HEK293 (cell line): ENCODE results near the gene ARID3B.
A peak's percentile ranks its signal among the peaks of the same experiment; 100 is the strongest.

ENCODE experiments used
- BCL6B ChIP-seq: fragments of 450-650 bp; formaldehyde crosslinking; IDR thresholded peaks from 2 replicates; pipeline ENCODE4 v1.5.1; 2017; ENCODE audit warnings: missing biosample characterization, missing genetic modification characterization
- MZF1 ChIP-seq: fragments of 450-650 bp; formaldehyde crosslinking; IDR thresholded peaks from 2 replicates; pipeline ENCODE4 v1.5.1; 2017; ENCODE audit warnings: missing biosample characterization, missing genetic modification characterization, borderline replicate concordance
- PRDM4 ChIP-seq: fragments of 450-650 bp; formaldehyde crosslinking; IDR thresholded peaks from 2 replicates; pipeline ENCODE4 v1.5.1; 2017; ENCODE audit warnings: missing biosample characterization, missing genetic modification characterization
- RBAK ChIP-seq: fragments of 450-650 bp; formaldehyde crosslinking; IDR thresholded peaks from 2 replicates; pipeline ENCODE4 v1.5.1; 2016; ENCODE audit warnings: missing biosample characterization, missing genetic modification characterization
- SCRT2 ChIP-seq: fragments of 450-650 bp; formaldehyde crosslinking; IDR thresholded peaks from 2 replicates; pipeline ENCODE4 v1.5.1; 2016; ENCODE audit warnings: missing biosample characterization, missing genetic modification characterization
- TSHZ1 ChIP-seq: fragments of 450-650 bp; formaldehyde crosslinking; IDR thresholded peaks from 2 replicates; pipeline ENCODE4 v1.5.1; 2016; ENCODE audit warnings: missing biosample characterization, missing genetic modification characterization, borderline replicate concordance
- ZBTB17 ChIP-seq: fragments of 450-650 bp; formaldehyde crosslinking; IDR thresholded peaks from 2 replicates; pipeline ENCODE4 v1.5.1; 2016; ENCODE audit warnings: missing biosample characterization, missing genetic modification characterization
- ZBTB8A ChIP-seq: fragments of 450-650 bp; formaldehyde crosslinking; IDR thresholded peaks from 2 replicates; pipeline ENCODE4 v1.5.1; 2016; ENCODE audit warnings: missing biosample characterization, missing genetic modification characterization
- ZFP37 ChIP-seq: fragments of 450-650 bp; formaldehyde crosslinking; IDR thresholded peaks from 2 replicates; pipeline ENCODE4 v1.5.1; 2016; ENCODE audit warnings: missing biosample characterization, missing genetic modification characterization
- ZFP69B ChIP-seq: fragments of 450-650 bp; formaldehyde crosslinking; IDR thresholded peaks from 2 replicates; pipeline ENCODE4 v1.5.1; 2016; ENCODE audit warnings: missing biosample characterization, missing genetic modification characterization
- ZNF140 ChIP-seq: fragments of 450-650 bp; formaldehyde crosslinking; IDR thresholded peaks from 2 replicates; pipeline ENCODE4 v1.5.1; 2016; ENCODE audit warnings: missing biosample characterization, missing genetic modification characterization
- ZNF155 ChIP-seq: fragments of 450-650 bp; formaldehyde crosslinking; IDR thresholded peaks from 2 replicates; pipeline ENCODE4 v1.5.1; 2016; ENCODE audit warnings: missing biosample characterization, missing genetic modification characterization
- ZNF169 ChIP-seq: fragments of 450-650 bp; formaldehyde crosslinking; IDR thresholded peaks from 2 replicates; pipeline ENCODE4 v1.5.1; 2016; ENCODE audit warnings: missing biosample characterization, missing genetic modification characterization
- ZNF202 ChIP-seq: fragments of 450-650 bp; formaldehyde crosslinking; IDR thresholded peaks from 2 replicates; pipeline ENCODE4 v1.5.1; 2016; ENCODE audit warnings: missing biosample characterization, missing genetic modification characterization, borderline replicate concordance
- ZNF211 ChIP-seq: fragments of 450-650 bp; formaldehyde crosslinking; IDR thresholded peaks from 2 replicates; pipeline ENCODE4 v1.5.1; 2016; ENCODE audit warnings: low read depth, missing biosample characterization, missing genetic modification characterization
- ZNF398 ChIP-seq: fragments of 450-650 bp; formaldehyde crosslinking; IDR thresholded peaks from 2 replicates; pipeline ENCODE4 v1.5.1; 2017; ENCODE audit warnings: missing biosample characterization, missing genetic modification characterization
- ZNF48 ChIP-seq: fragments of 450-650 bp; formaldehyde crosslinking; IDR thresholded peaks from 2 replicates; pipeline ENCODE4 v1.5.1; 2016; ENCODE audit warnings: missing biosample characterization, missing genetic modification characterization
- ZNF501 ChIP-seq: fragments of 450-650 bp; formaldehyde crosslinking; IDR thresholded peaks from 2 replicates; pipeline ENCODE4 v1.5.1; 2016; ENCODE audit warnings: missing biosample characterization, missing genetic modification characterization
- ZNF518A ChIP-seq: fragments of 450-650 bp; formaldehyde crosslinking; conservative IDR thresholded peaks from 2 replicates; pipeline ENCODE4 v1.5.1; 2016; ENCODE audit warnings: low read depth, missing biosample characterization, missing genetic modification characterization
- ZNF596 ChIP-seq: fragments of 450-650 bp; IDR thresholded peaks from 2 replicates; pipeline ENCODE4 v1.5.0; 2018; ENCODE audit warnings: missing biosample characterization, mild to moderate bottlenecking, missing genetic modification characterization, moderate library complexity
- ZNF623 ChIP-seq: fragments of 450-650 bp; formaldehyde crosslinking; IDR thresholded peaks from 2 replicates; pipeline ENCODE4 v1.5.1; 2016; ENCODE audit warnings: missing biosample characterization, missing genetic modification characterization
- ZNF629 ChIP-seq: fragments of 450-650 bp; formaldehyde crosslinking; IDR thresholded peaks from 2 replicates; pipeline ENCODE4 v1.5.1; 2017; ENCODE audit warnings: missing biosample characterization, missing genetic modification characterization
- ZNF639 ChIP-seq: fragments of 450-650 bp; formaldehyde crosslinking; IDR thresholded peaks from 2 replicates; pipeline ENCODE4 v1.5.1; 2016; ENCODE audit warnings: missing biosample characterization, missing genetic modification characterization

ARID3B gene

GRCh38 chr15:74545776-74546656, 5.0 kb downstream of the ARID3B start (continued):
- TF ChIP-seq ZNF518A (tag by site-specific recombination) (peak; percentile 60; the same call in 1 of the 2 replicates), ZNF639 (tag by site-specific recombination) (peak; percentile 100), ZNF629 (tag by site-specific recombination) (peak; percentile 99), ZNF48 (tag by site-specific recombination) (no peak), ZNF202 (tag by site-specific recombination) (no peak), ZNF398 (peak; percentile 93), ZNF155 (tag by site-specific recombination) (no peak), TSHZ1 (tag by site-specific recombination) (peak; percentile 98), ZNF211 (tag by site-specific recombination) (no peak), ZNF596 (peak; percentile 81), ZNF140 (tag by site-specific recombination) (no peak), ZNF169 (tag by site-specific recombination) (no peak), ZFP37 (tag by site-specific recombination) (peak; percentile 99), ZNF623 (tag by site-specific recombination) (peak; percentile 67), ZBTB8A (peak; percentile 96), PRDM4 (peak; percentile 96), SCRT2 (tag by site-specific recombination) (peak; percentile 100), RBAK (tag by site-specific recombination) (no peak), BCL6B (peak; percentile 100), ZBTB17 (peak; percentile 98), MZF1 (tag by site-specific recombination) (peak; percentile 88), ZFP69B (peak; percentile 95), ZNF501 (tag by site-specific recombination) (peak; percentile 100)
